GM12878 (cell line): Measurements from ENCODE around the gene SLC2A9. TPM values are rescaled to one million over a fixed set of nuclear protein-coding genes. Genes with fewer than 3 reads are reported as not detected.

Experiments
- ATAC-seq: fragments of 200-7000 bp; cut with Tn5 transposase; 3 replicates; pipeline ENCODE4 v1.9.1; 2020; ENCODE audit warnings: mild to moderate bottlenecking, moderate library complexity
- BruUV-seq: library from RNA; stranded (reverse); fragments of 400-500 nt; replicated peaks from 2 replicates; lab custom pipeline; 2021; lab: Mats Ljungman, UMichigan
- CTCF ChIA-PET: fragments of 300-600 bp; sonication (Branson Sonifier 250); formaldehyde crosslinking; extraction: SDS; loops from one replicate; lab custom pipeline; 2021; ENCODE audit warnings: inconsistent platforms; lab: Yijun Ruan, JAX
- POLR2A ChIA-PET: fragments of 350-600 bp; formaldehyde crosslinking; extraction: SDS; loops from one replicate; lab custom pipeline; 2021; ENCODE audit warnings: inconsistent platforms; lab: Charles Lee
- RAD21 ChIA-PET: fragments of 300-600 bp; sonication (Branson Sonifier 250); formaldehyde crosslinking; loops from one replicate; lab custom pipeline; 2023; ENCODE audit warnings: antibody characterized with exemption; ENCODE audit not compliant: unreplicated experiment; lab: Charles Lee
- SMC1A ChIA-PET: fragments of 300-600 bp; sonication (Branson Sonifier 250); formaldehyde crosslinking; loops from one replicate; lab custom pipeline; 2023; ENCODE audit not compliant: unreplicated experiment, uncharacterized antibody; lab: Charles Lee
- DNase-seq: peaks from one replicate; pipeline ENCODE4 v3.0.0-alpha.2; 2011; ENCODE audit warnings: low read depth, low spot score
- FAIRE-seq: peaks from 3 replicates; lab custom pipeline; 2011; peaks lifted over from hg19 to GRCh38; lab: Jason Lieb, UNC
- H2AFZ ChIP-seq: 2 replicates; pipeline ENCODE4 v1.6.0; 2011; ENCODE audit warnings: low read depth, low read length, control low read depth; ENCODE audit not compliant: control insufficient read depth
- H3K27ac ChIP-seq: 2 replicates; pipeline ENCODE4 v1.5.1; 2011; ENCODE audit warnings: control low read depth; ENCODE audit not compliant: control insufficient read depth, insufficient read depth
- H3K27me3 ChIP-seq, 2 experiments: replicated peaks in 1 of 2; 2 replicates each; pipeline versions ENCODE4 v1.6.0 to v1.6.1; 2011; ENCODE audit warnings: low read length in 1 of 2; ENCODE audit not compliant: control insufficient read depth in 2 of 2, insufficient read depth in 2 of 2
- H3K36me3 ChIP-seq, 2 experiments: 2 replicates each; pipeline ENCODE4 v1.5.1; 2011; ENCODE audit warnings: low read length in 1 of 2; ENCODE audit not compliant: control insufficient read depth in 2 of 2, insufficient read depth in 2 of 2
- H3K4me1 ChIP-seq: 2 replicates; pipeline ENCODE4 v1.6.1; 2011; ENCODE audit warnings: mild to moderate bottlenecking, low read length, moderate library complexity, mixed read lengths; ENCODE audit not compliant: control insufficient read depth, insufficient read depth
- H3K4me2 ChIP-seq: 2 replicates; pipeline ENCODE4 v1.6.0; 2011; ENCODE audit warnings: control low read depth; ENCODE audit not compliant: control insufficient read depth, insufficient read depth
- H3K4me3 ChIP-seq: fragments of 200-600 bp; sonication (generic); 2 replicates; pipeline ENCODE4 v1.5.1; 2016
- H3K79me2 ChIP-seq: 2 replicates; pipeline ENCODE4 v1.6.0; 2011; ENCODE audit warnings: low read length; ENCODE audit not compliant: control insufficient read depth, insufficient read depth
- H3K9ac ChIP-seq: 2 replicates; pipeline ENCODE4 v1.8.0; 2011; ENCODE audit warnings: low read length, control low read depth, mixed read lengths; ENCODE audit not compliant: control insufficient read depth, insufficient read depth
- H3K9me3 ChIP-seq: replicated peaks from 3 replicates; pipeline ENCODE4 v1.5.1; 2011; ENCODE audit warnings: mild to moderate bottlenecking, low read length; ENCODE audit not compliant: control insufficient read depth, insufficient read depth
- H4K20me1 ChIP-seq: 2 replicates; pipeline ENCODE4 v1.6.0; 2011; ENCODE audit not compliant: control insufficient read depth, insufficient read depth
- BACH1 ChIP-seq: fragments of 450-650 bp; IDR thresholded peaks from 2 replicates; pipeline ENCODE4 v1.6.1; 2017; ENCODE audit warnings: mild to moderate bottlenecking, borderline replicate concordance
- CBX3 ChIP-seq: fragments of 200-600 bp; sonication (generic); IDR thresholded peaks from 2 replicates; pipeline ENCODE4 v1.6.1; 2016; ENCODE audit warnings: low read depth, borderline replicate concordance
- CBX5 ChIP-seq: sonication (generic); IDR thresholded peaks from 2 replicates; pipeline ENCODE4 v1.6.1; 2016; ENCODE audit warnings: low read depth, moderate library complexity, mild to moderate bottlenecking, inconsistent platforms
- EED ChIP-seq: sonication (generic); IDR thresholded peaks from 2 replicates; pipeline ENCODE4 v1.6.1; 2016; ENCODE audit warnings: antibody characterized with exemption, low read depth
- EZH2 ChIP-seq: IDR thresholded peaks from 2 replicates; pipeline ENCODE4 v1.6.1; 2012; ENCODE audit warnings: low read depth, mild to moderate bottlenecking, control low read depth, inconsistent platforms, low read length, borderline replicate concordance; ENCODE audit not compliant: control insufficient read depth
- FOXK2 ChIP-seq: fragments of 450-650 bp; IDR thresholded peaks from 2 replicates; pipeline ENCODE4 v1.6.1; 2017; ENCODE audit warnings: mild to moderate bottlenecking, moderate library complexity
- FOXM1 ChIP-seq: IDR thresholded peaks from 2 replicates; pipeline ENCODE4 v1.6.1; 2012; ENCODE audit warnings: low read depth, mild to moderate bottlenecking, inconsistent platforms, low read length, moderate library complexity
- GABPA ChIP-seq: IDR thresholded peaks from 2 replicates; pipeline ENCODE4 v1.6.1; 2014; ENCODE audit warnings: antibody characterized with exemption, low read depth, mild to moderate bottlenecking, inconsistent platforms
- HDAC2 ChIP-seq: fragments of 200-600 bp; sonication (generic); IDR thresholded peaks from 2 replicates; pipeline ENCODE4 v1.6.1; 2017
- MTA2 ChIP-seq: fragments of 450-650 bp; IDR thresholded peaks from 2 replicates; pipeline ENCODE4 v1.6.1; 2016; ENCODE audit warnings: low read depth, mild to moderate bottlenecking, moderate library complexity
- NFIC ChIP-seq: IDR thresholded peaks from 2 replicates; pipeline ENCODE4 v1.6.1; 2012; ENCODE audit warnings: low read depth, mild to moderate bottlenecking, inconsistent platforms, low read length, moderate library complexity
- NR2C2 ChIP-seq: IDR thresholded peaks from 2 replicates; pipeline ENCODE4 v1.6.1; 2011; ENCODE audit warnings: borderline replicate concordance, low read depth; ENCODE audit not compliant: control insufficient read depth, insufficient read length
- RB1 ChIP-seq: fragments of 450-650 bp; formaldehyde crosslinking; IDR thresholded peaks from 2 replicates; pipeline ENCODE4 v1.6.1; 2017; ENCODE audit warnings: mild to moderate bottlenecking, borderline replicate concordance
- REST ChIP-seq: IDR thresholded peaks from 2 replicates; pipeline ENCODE4 v1.6.1; 2012; ENCODE audit warnings: mild to moderate bottlenecking, low read depth, low read length
- SIX5 ChIP-seq: IDR thresholded peaks from 2 replicates; pipeline ENCODE4 v1.6.1; 2011; ENCODE audit warnings: mild to moderate bottlenecking, low read depth, low read length, moderate library complexity; ENCODE audit not compliant: severe bottlenecking
- SPI1 ChIP-seq: IDR thresholded peaks from 2 replicates; pipeline ENCODE4 v1.6.1; 2011; ENCODE audit warnings: low read depth, mild to moderate bottlenecking, low read length, moderate library complexity, borderline replicate concordance; ENCODE audit not compliant: insufficient read depth
- USF1 ChIP-seq: IDR thresholded peaks from 2 replicates; pipeline ENCODE4 v1.6.1; 2011; ENCODE audit warnings: borderline replicate concordance, low read depth, mild to moderate bottlenecking, moderate library complexity, mixed read lengths, low read length; ENCODE audit not compliant: insufficient read depth; ENCODE audit errors: extremely low read length
- ZSCAN29 ChIP-seq: fragments of 450-650 bp; IDR thresholded peaks from 2 replicates; pipeline ENCODE4 v1.6.1; 2017; ENCODE audit warnings: mild to moderate bottlenecking, moderate library complexity
- WGBS: methylation state at CpG from one replicate; pipeline ENCODE4 v1.1.6; 2016; ENCODE audit warnings: low lambda C conversion rate; ENCODE audit not compliant: insufficient replicate concordance, insufficient coverage; ENCODE audit errors: missing lambda C conversion rate; 5-methylcytosine and 5-hydroxymethylcytosine counted together
- in situ Hi-C: fragments of 300-500 bp; cut with MboI; formaldehyde crosslinking; loops from 9 replicates; pipeline ENCODE4 v1.14.3; 2018; ENCODE audit warnings: mixed read lengths
- intact Hi-C: fragments of 100-400 bp; cut with micrococcal nuclease; formaldehyde crosslinking; loops from one replicate; pipeline ENCODE4 v1.14.2; 2022; ENCODE audit not compliant: unreplicated experiment
- polyA plus RNA-seq, 11 experiments: library from polyadenylated mRNA; depleted of rRNA in 4 of 11; unstranded in 6 of 11; stranded (reverse) in 5 of 11; fragments of >200 nt; fragmentation: Nextera tagmentation in 4 of 11; fragmentation: Illumina TruSeq in 1 of 11; extraction: Ambion mirVana in 4 of 11; extraction: Trizol in 1 of 11; gene quantifications; 1 replicate in 1 of 11; 2 replicates in 10 of 11; pipeline versions ENCODE4 v1.2.1 to v1.2.3, GENCODE V29; 2011 to 2016; ENCODE audit warnings: inconsistent platforms in 2 of 11, missing spikeins in 2 of 11, low read depth in 1 of 11
- total RNA-seq, 4 experiments: library from RNA; depleted of rRNA in 3 of 4; stranded (reverse); fragments of >200 nt in 3 of 4; fragmentation: Illumina TruSeq in 1 of 4; extraction: Trizol in 1 of 4; gene quantifications; 2 replicates each; pipeline versions ENCODE4 v1.2.1 to v1.2.3, GENCODE V29; 2013 to 2021

The SLC2A9 gene
- total and polyA plus RNA-seq, 10 of the 15 experiments (the other 5 are each of a cell fraction or from before 2014, with no cell fraction given): 0.28 to 2.8 (median 1.2) TPM

- no peak for TF ChIP-seq FOXK2
- no peak for TF ChIP-seq SPI1
- TF ChIP-seq BACH1: no peak
- TF ChIP-seq USF1: no peak
- no peak for TF ChIP-seq HDAC2
These were observed 49.6 kb downstream of the SLC2A9 start (continued) for GRCh38 chr4:9971711-9972110.

GRCh38 chr4:9970399-9971011, 50.8 kb downstream of the SLC2A9 start:
- intact Hi-C loops: loop anchor here (2.0 kb wide), 1 partner anchor 36 kb away; no protein-coding TSS in a partner anchor
- H3K4me2 ChIP-seq: peak overlapping the region; percentile 58
- WGBS: 0% methylated on average over 6 of the region's 6 CpGs
- TF ChIP-seq NFIC (0 out of 2 replicates have a peak, but pooled peaks have one; percentile 59), CBX3 (no peak), EZH2 (no peak), EED (peak; percentile 30; the same call in 1 of the 2 replicates), RB1 (no peak), ZSCAN29 (no peak), MTA2 (no peak; the same call in 1 of the 2 replicates), REST (no peak), SIX5 (no peak), FOXM1 (peak; percentile 29; the same call in 1 of the 2 replicates), NR2C2 (no peak), CBX5 (0 out of 2 replicates have a peak, but pooled peaks have one; percentile 40), GABPA (no peak; the same call in 1 of the 2 replicates)

More at GRCh38 chr4:9970399-9971011, 50.8 kb downstream of the SLC2A9 start:
- peak overlapping the region; percentile 61 for H3K9ac ChIP-seq
- CTCF ChIA-PET: interaction anchor here (1.4 to 3.5 kb wide), 8 partner anchors 9 to 205 kb away, joined by 3 to 30 read pairs (median 6); no protein-coding TSS in a partner anchor
- ATAC-seq: peak; percentile 90
- in situ Hi-C loops: no loop called here
- no peaks in the 10 kb centered on the region for H3K79me2 ChIP-seq
- BruUV-seq: no TSS peak
- POLR2A ChIA-PET: interaction anchor here (1.3 to 5.5 kb wide), 3 partner anchors 30 to 36 kb away, joined by 4 to 39 read pairs (median 4); no protein-coding TSS in a partner anchor
- SMC1A ChIA-PET: interaction anchor here (0.9 to 4.5 kb wide), 11 partner anchors 9 to 80 kb away, joined by 3 to 70 read pairs (median 9); no protein-coding TSS in a partner anchor
- peak overlapping the region; percentile 87 for H3K27ac ChIP-seq
- H2AFZ ChIP-seq: peak overlapping the region; percentile 43
- H3K9me3 ChIP-seq: peaks cover 6% of the 10 kb centered on the region
- H3K4me1 ChIP-seq: peaks cover 20% of the 10 kb centered on the region
- no peaks in the 10 kb centered on the region for H3K27me3 ChIP-seq
- RAD21 ChIA-PET: interaction anchor here (1.9 to 4.4 kb wide), 6 partner anchors 10 to 44 kb away, joined by 4 to 69 read pairs (median 6); no protein-coding TSS in a partner anchor
- no peak overlapping the region; the same call in 1 of the 2 replicates for H3K4me3 ChIP-seq
- peak; percentile 41 for DNase-seq
- peak; percentile 92 for FAIRE-seq
- no peaks in the 10 kb centered on the region for H3K36me3 ChIP-seq
- H4K20me1 ChIP-seq: no peaks in the 10 kb centered on the region
